ENCODE data around the gene SRSF2.

DNA sequence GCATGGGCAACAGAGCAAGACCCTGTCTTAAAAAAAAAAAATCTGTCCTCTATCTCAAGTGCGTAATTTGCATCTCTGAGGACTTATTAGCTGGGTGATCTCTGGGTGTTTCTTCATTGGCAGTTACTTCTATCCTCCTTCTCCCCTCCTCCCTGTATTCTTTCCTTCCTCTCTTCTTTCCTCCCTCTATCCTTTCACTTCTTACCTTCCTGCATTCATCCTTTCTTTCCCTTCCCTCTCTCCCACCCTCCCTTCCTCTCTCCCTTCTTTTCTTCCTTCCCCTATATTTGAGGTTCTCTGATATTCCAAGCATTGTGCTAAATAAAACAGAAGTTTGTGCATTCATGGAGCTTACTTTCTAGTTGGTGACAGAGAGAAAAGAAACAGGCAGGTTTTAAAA, 11.5 kb upstream of the SRSF2 start:
- TF ChIP-seq EZH2 (IDR thresholded peaks at IDR 0.05; ENCODE audit: insufficient read depth, poor library complexity, severe bottlenecking): no peak
- TF ChIP-seq EZH2phosphoT487 (IDR thresholded peaks at IDR 0.05; ENCODE audit: insufficient read depth, low read depth): no peak
